HG03097 (cell line): Measurements from ENCODE around the gene MCL1.
"Not testable (repeated sequence)": the region's sequence is repeated elsewhere in the genome, so short reads cannot be mapped to it uniquely, and the experiment has no call there.

Experiments used
- ATAC-seq: cut with Tn5 transposase; IDR thresholded peaks from one replicate; pipeline ENCODE4 v1.9.1; 2021; ENCODE audit not compliant: unreplicated experiment, low FRiP score

The MCL1 gene

GRCh38 chr1:150579110-150579944 lies at the start of gene MCL1:
MCL1 (minus strand) TSS chr1:150579610; CDS start chr1:150579530, 80 bp downstream.
- peak; percentile 92 for ATAC-seq

GRCh38 chr1:150628766-150629114 lies 49.3 kb upstream of the MCL1 start:
- no peak for ATAC-seq

GRCh38 chr1:150627826-150628410 lies 48.5 kb upstream of the MCL1 start:
- ATAC-seq: no peak

GRCh38 chr1:150626150-150626549 lies 46.7 kb upstream of the MCL1 start:
- ATAC-seq: no peak

- ATAC-seq: not testable (repeated sequence)
Measured at GRCh38 chr1:150624546-150624945, 45.1 kb upstream of the MCL1 start.

GRCh38 chr1:150624134-150624533 lies 44.7 kb upstream of the MCL1 start:
- ATAC-seq: not testable (repeated sequence)

GRCh38 chr1:150622303-150622975 lies 43.0 kb upstream of the MCL1 start:
- no peak for ATAC-seq

GRCh38 chr1:150621497-150622302 lies 42.3 kb upstream of the MCL1 start:
- ATAC-seq: no peak

GRCh38 chr1:150620919-150621318 lies 41.5 kb upstream of the MCL1 start:
- ATAC-seq: no peak

- ATAC-seq: no peak
Measured at GRCh38 chr1:150619576-150620509, 40.4 kb upstream of the MCL1 start.

- no peak for ATAC-seq
Measured at GRCh38 chr1:150615346-150616201, 36.2 kb upstream of the MCL1 start.

- ATAC-seq: peak; percentile 39
Measured at GRCh38 chr1:150613061-150613920, 33.9 kb upstream of the MCL1 start.

- ATAC-seq: no peak
Measured at GRCh38 chr1:150612014-150612345, 32.6 kb upstream of the MCL1 start.

- no peak for ATAC-seq
Measured at GRCh38 chr1:150610576-150610975, 31.2 kb upstream of the MCL1 start.

GRCh38 chr1:150609732-150610131 lies 30.3 kb upstream of the MCL1 start:
- ATAC-seq: no peak

- ATAC-seq: no peak
Measured at GRCh38 chr1:150606463-150607142, 27.2 kb upstream of the MCL1 start.

GRCh38 chr1:150605451-150605731 lies 26.0 kb upstream of the MCL1 start:
- ATAC-seq: not testable (repeated sequence)

GRCh38 chr1:150604226-150604588 lies 24.8 kb upstream of the MCL1 start:
- no peak for ATAC-seq
